ENCODE measurements around the gene GDI1. TPM values are rescaled to one million over a fixed set of nuclear protein-coding genes. Genes with fewer than 3 reads are reported as not detected.

Gene GDI1
- total RNA-seq, 4 donors from 2014 or later: 65.2 to 278 (median 117) TPM

- H3K27ac ChIP-seq: no peak overlapping the region
- no peak overlapping the region for H3K4me3 ChIP-seq
- no peaks in the 10 kb centered on the region for H3K4me1 ChIP-seq
- no peaks in the 10 kb centered on the region for H3K27me3 ChIP-seq
- DNase-seq: no peak
- TF ChIP-seq POLR2A (IDR thresholded peaks at IDR 0.05): no peak
- no peak for TF ChIP-seq CTCF (IDR thresholded peaks at IDR 0.05)
- peaks cover 0 to 13% (median 0%) of the 10 kb centered on the region in 3 donors for H3K36me3 ChIP-seq
- no peaks in the 10 kb centered on the region for H3K9me3 ChIP-seq
These were observed 34.1 kb downstream of the GDI1 start for GRCh38 chrX:154470914-154471568.

- Histone ChIP-seq H3K9me3 (no peaks in the 10 kb centered on the region), H3K27me3 (no peaks in the 10 kb centered on the region), H3K4me3 (no peak overlapping the region), H3K36me3 (peaks cover 0 to 3% (median 0%) of the 10 kb centered on the region in 3 donors), H3K27ac (no peak overlapping the region), H3K4me1 (no peaks in the 10 kb centered on the region)
- TF ChIP-seq POLR2A (IDR thresholded peaks at IDR 0.05) (no peak), CTCF (IDR thresholded peaks at IDR 0.05) (no peak)
- no peak for DNase-seq
These were observed 35.1 kb downstream of the GDI1 start for GRCh38 chrX:154471839-154472684.

GRCh38 chrX:154472685-154473632 is 36.0 kb downstream of the GDI1 start:
- Histone ChIP-seq H3K4me3 (no peak overlapping the region), H3K4me1 (peaks cover 0 to 2% (median 0%) of the 10 kb centered on the region in 4 donors), H3K36me3 (no peaks in the 10 kb centered on the region), H3K27me3 (no peaks in the 10 kb centered on the region), H3K9me3 (no peaks in the 10 kb centered on the region), H3K27ac (no peak overlapping the region)
- TF ChIP-seq POLR2A (IDR thresholded peaks at IDR 0.05): no peak
- DNase-seq: no peak

- Histone ChIP-seq H3K27ac (no peak overlapping the region), H3K4me1 (peaks cover 0 to 6% (median 0%) of the 10 kb centered on the region in 4 donors), H3K4me3 (no peak overlapping the region), H3K27me3 (no peaks in the 10 kb centered on the region), H3K9me3 (no peaks in the 10 kb centered on the region), H3K36me3 (no peaks in the 10 kb centered on the region)
- no peak for DNase-seq
- no peak for TF ChIP-seq CTCF (IDR thresholded peaks at IDR 0.05)
- TF ChIP-seq POLR2A (IDR thresholded peaks at IDR 0.05): no peak
These were observed 36.7 kb downstream of the GDI1 start for GRCh38 chrX:154473683-154474082.

- DNase-seq: no peak
These were observed 39.9 kb downstream of the GDI1 start for GRCh38 chrX:154476821-154477220.

More at GRCh38 chrX:154476821-154477220, 39.9 kb downstream of the GDI1 start:
- Histone ChIP-seq H3K4me3 (no peak overlapping the region), H3K27me3 (no peaks in the 10 kb centered on the region), H3K9me3 (no peaks in the 10 kb centered on the region), H3K27ac (no peak overlapping the region), H3K4me1 (peaks cover 0 to 6% (median 0%) of the 10 kb centered on the region in 4 donors), H3K36me3 (no peaks in the 10 kb centered on the region)
- TF ChIP-seq CTCF (IDR thresholded peaks at IDR 0.05) (no peak), POLR2A (IDR thresholded peaks at IDR 0.05) (no peak)

Measured in Peyer's patch (tissue), 4 donors.